GM12864 (cell line): ENCODE data around the gene HCFC1R1.

Experiments used
- DNase-seq: peaks from one replicate; pipeline ENCODE4 v3.0.0-alpha.2; 2011; ENCODE audit warnings: low read depth
- H3K4me3 ChIP-seq: 2 replicates; pipeline ENCODE4 v1.5.1; 2011; ENCODE audit warnings: mild to moderate bottlenecking, low read depth, low read length, control low read depth
- CTCF ChIP-seq: IDR thresholded peaks from 2 replicates; pipeline ENCODE4 v1.5.1; 2011; ENCODE audit warnings: low read depth, mild to moderate bottlenecking, moderate library complexity, low read length, control low read depth, inconsistent platforms; ENCODE audit errors: missing control alignments

HCFC1R1 gene

DNA sequence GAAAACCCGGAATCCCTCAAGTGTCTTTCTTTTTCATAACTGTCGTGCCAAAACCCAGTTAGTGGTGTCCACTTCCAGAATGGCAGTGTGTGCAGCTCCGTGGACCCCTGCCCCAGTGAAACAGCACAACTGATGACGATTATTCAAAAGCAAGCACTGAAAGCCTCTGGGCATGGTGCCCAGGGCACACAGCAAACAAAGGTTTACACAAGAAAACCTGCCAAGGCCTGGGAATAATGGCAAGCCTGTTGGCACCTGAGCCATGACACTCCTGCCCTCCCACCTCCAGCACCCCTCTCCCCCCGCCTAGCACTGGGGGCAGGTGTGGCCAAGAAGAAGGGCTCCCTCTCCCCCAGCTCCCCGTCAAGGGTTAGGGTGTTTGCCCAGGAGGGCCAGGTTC lies 46.3 kb downstream of the HCFC1R1 start:
- no peak for DNase-seq
- no peak for TF ChIP-seq CTCF

GRCh38 chr16:2976673-2977072 lies 47.1 kb downstream of the HCFC1R1 start:
- TF ChIP-seq CTCF = no peak
- H3K4me3 ChIP-seq = no peak overlapping the region
- DNase-seq = no peak

More for the DNA sequence above, 46.3 kb downstream of the HCFC1R1 start:
- no peak overlapping the region for H3K4me3 ChIP-seq

DNA sequence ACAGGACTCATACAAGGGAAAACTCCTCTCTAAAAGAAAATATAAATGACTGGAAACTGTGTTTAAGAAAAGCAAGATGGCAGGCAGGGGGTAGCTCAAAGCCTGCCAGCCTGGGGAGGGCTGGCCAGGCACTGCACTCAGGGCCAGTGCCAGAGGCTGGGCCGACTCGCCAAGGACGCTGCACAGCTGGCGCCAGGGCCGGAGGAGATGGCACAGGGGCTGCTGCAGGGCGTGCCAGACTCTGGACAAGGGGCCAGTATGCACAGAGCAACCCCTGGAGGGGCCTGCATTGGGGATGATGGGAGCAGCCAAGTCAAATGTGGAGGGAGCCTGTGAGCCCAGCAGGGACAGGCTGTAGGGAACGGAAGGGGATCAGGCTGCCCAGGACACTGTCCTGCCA lies 47.5 kb downstream of the HCFC1R1 start:
- no peak for DNase-seq
- H3K4me3 ChIP-seq = no peak overlapping the region
- TF ChIP-seq CTCF = no peak

- no peak for TF ChIP-seq CTCF
- no peak overlapping the region for H3K4me3 ChIP-seq
- DNase-seq = no peak
These were observed 48.5 kb downstream of the HCFC1R1 start for GRCh38 chr16:2975161-2975795.

GRCh38 chr16:2974319-2975056 lies 49.3 kb downstream of the HCFC1R1 start:
- TF ChIP-seq CTCF = no peak
- H3K4me3 ChIP-seq = no peak overlapping the region
- DNase-seq = no peak

DNA sequence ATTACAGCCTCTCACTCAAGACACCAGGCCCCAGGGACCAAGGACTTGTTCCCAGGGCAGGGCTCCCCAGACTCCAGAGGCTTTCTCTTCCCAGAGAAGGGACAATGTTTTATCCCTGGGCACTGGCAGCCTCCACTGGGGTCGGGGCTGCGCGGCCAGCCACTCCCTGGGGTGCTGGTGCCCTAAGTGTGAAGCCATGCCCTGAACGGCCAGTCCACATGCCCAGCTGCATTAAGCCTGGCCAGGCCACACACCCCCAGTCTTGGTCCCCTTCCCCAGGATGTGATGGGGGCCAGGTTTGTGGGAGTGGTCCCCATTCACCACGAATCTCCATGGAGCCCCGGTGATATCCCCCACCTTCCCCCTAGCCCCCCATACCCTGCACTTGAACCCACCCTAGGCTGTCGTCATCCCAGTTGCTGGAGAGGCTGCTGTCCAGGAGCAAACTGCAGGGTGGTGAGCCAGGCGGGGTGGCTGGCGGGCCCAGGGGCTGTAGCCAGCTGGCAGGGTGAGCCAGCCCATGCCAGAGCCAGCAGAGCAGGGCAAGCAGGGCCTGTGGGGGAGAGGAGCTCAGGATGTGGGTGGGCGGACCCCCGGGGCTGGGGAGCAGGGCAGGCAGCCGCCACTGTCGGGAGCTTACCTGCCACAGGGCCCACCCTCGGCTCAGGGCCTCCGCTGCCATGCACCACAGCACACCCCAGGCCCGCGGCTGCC lies 50.0 kb downstream of the HCFC1R1 start:
- H3K4me3 ChIP-seq = no peak overlapping the region
- no peak for TF ChIP-seq CTCF
- no peak for DNase-seq
